Measurements from ENCODE around the gene TUBGCP2. TPM values are rescaled to one million over a fixed set of nuclear protein-coding genes. Genes with fewer than 3 reads are reported as not detected.
A peak's percentile ranks its signal among the peaks of the same experiment; 100 is the strongest.

Gene TUBGCP2
- total RNA-seq, 4 donors from 2014 or later = 35.8 to 47.3 (median 38.8) TPM

GRCh38 chr10:133239990-133240389 is 68.7 kb downstream of the TUBGCP2 start:
- no peaks in the 10 kb centered on the region for H3K36me3 ChIP-seq
- no peak overlapping the region for H3K4me3 ChIP-seq
- WGBS, 2 donors (ENCODE audit: low coverage in 1 of 2) = 60 to 74% methylated on average over 1 to 4 of the region's 15 CpGs
- ATAC-seq = no peak
- H3K27ac ChIP-seq = no peak overlapping the region
- peaks cover 100% of the 10 kb centered on the region for H3K27me3 ChIP-seq
- peaks cover 0 to 35% (median 7%) of the 10 kb centered on the region in 3 donors for H3K4me1 ChIP-seq
- TF ChIP-seq EP300 (IDR thresholded peaks at IDR 0.05) (no peak), POLR2A (IDR thresholded peaks at IDR 0.05) (no peak), CTCF (IDR thresholded peaks at IDR 0.05) (no peak), POLR2AphosphoS5 (IDR thresholded peaks at IDR 0.05) (no peak)
- no peaks in the 10 kb centered on the region for H3K9me3 ChIP-seq

- 50% methylated on average over 2 of the region's 15 CpGs; no CpG with 5 or more reads in 1 of the 2 donors for WGBS, 2 donors (ENCODE audit: low coverage in 1 of 2)
- H3K27me3 ChIP-seq = peaks cover 98% of the 10 kb centered on the region
- no peak for TF ChIP-seq POLR2A (IDR thresholded peaks at IDR 0.05)
- TF ChIP-seq CTCF (IDR thresholded peaks at IDR 0.05) = no peak
- no peak for TF ChIP-seq EP300 (IDR thresholded peaks at IDR 0.05)
- TF ChIP-seq POLR2AphosphoS5 (IDR thresholded peaks at IDR 0.05) = no peak
- H3K27ac ChIP-seq = no peak overlapping the region
- peaks cover 0 to 35% (median 7%) of the 10 kb centered on the region in 3 donors for H3K4me1 ChIP-seq
- no peaks in the 10 kb centered on the region for H3K36me3 ChIP-seq
- H3K9me3 ChIP-seq = no peaks in the 10 kb centered on the region
- ATAC-seq = no peak
- H3K4me3 ChIP-seq = no peak overlapping the region
Observed at GRCh38 chr10:133238466-133238804, 70.2 kb downstream of the TUBGCP2 start.

- peaks cover 98% of the 10 kb centered on the region for H3K27me3 ChIP-seq
- no peak within 1 kb of the TSS for H3K27ac ChIP-seq
- ATAC-seq = no peak
- WGBS, 2 donors (ENCODE audit: low coverage in 1 of 2) = 20% methylated on average over 1 of the region's 60 CpGs; no CpG with 5 or more reads in 1 of the 2 donors
- TF ChIP-seq POLR2AphosphoS5 (IDR thresholded peaks at IDR 0.05) (no peak), EP300 (IDR thresholded peaks at IDR 0.05) (no peak), POLR2A (IDR thresholded peaks at IDR 0.05) (no peak), CTCF (IDR thresholded peaks at IDR 0.05) (no peak)
- no peaks in the 10 kb centered on the region for H3K36me3 ChIP-seq
- peaks cover 0 to 35% (median 7%) of the 10 kb centered on the region in 3 donors for H3K4me1 ChIP-seq
- H3K9me3 ChIP-seq = no peaks in the 10 kb centered on the region
- H3K4me3 ChIP-seq = peak within 1 kb of the TSS in 1 of 2 donors; percentile 40
Observed at GRCh38 chr10:133237588-133238465, 70.8 kb downstream of the TUBGCP2 start, which contains the start of gene VENTX. Gene VENTX, plus strand, starts transcription at chr10:133237855. Its CDS starts 60 bp downstream, at chr10:133237915.

GRCh38 chr10:133237241-133237587 is 71.5 kb downstream of the TUBGCP2 start:
- ATAC-seq = no peak
- peaks cover 98% of the 10 kb centered on the region for H3K27me3 ChIP-seq
- no peaks in the 10 kb centered on the region for H3K9me3 ChIP-seq
- no peaks in the 10 kb centered on the region for H3K36me3 ChIP-seq
- WGBS, 2 donors (ENCODE audit: low coverage in 1 of 2) = no CpG with 5 or more reads among the region's 32 CpGs
- no peak overlapping the region for H3K27ac ChIP-seq
- peaks cover 0 to 35% (median 7%) of the 10 kb centered on the region in 3 donors for H3K4me1 ChIP-seq
- peak overlapping the region in 1 of 2 donors; percentile 40 for H3K4me3 ChIP-seq
- TF ChIP-seq CTCF (IDR thresholded peaks at IDR 0.05) (no peak), POLR2AphosphoS5 (IDR thresholded peaks at IDR 0.05) (no peak), POLR2A (IDR thresholded peaks at IDR 0.05) (no peak), EP300 (IDR thresholded peaks at IDR 0.05) (no peak)
